Gastroesophageal sphincter (tissue), 4 donors: Measurements from ENCODE around the gene MOK. TPM values are rescaled to one million over a fixed set of nuclear protein-coding genes. Genes with fewer than 3 reads are reported as not detected.

Experiments used
- ATAC-seq: fragments of 150-250 bp; one replicate; pipeline ENCODE4 v1.9.1; 2016; ENCODE audit warnings: mild to moderate bottlenecking, moderate library complexity
- H3K27ac ChIP-seq, 4 donors: fragments of 200-600 bp; sonication (generic) in 3 of 4; 1 replicate in 3 of 4; 2 replicates in 1 of 4; pipeline ENCODE4 v1.5.1; 2016 to 2019
- H3K27me3 ChIP-seq: fragments of 200-600 bp; sonication (generic); one replicate; pipeline ENCODE4 v1.5.1; 2019
- H3K36me3 ChIP-seq, 2 donors: fragments of 200-600 bp; sonication (generic); one replicate each; pipeline ENCODE4 v1.5.1; 2019; ENCODE audit warnings: control low read depth in 1 of 2
- H3K4me1 ChIP-seq, 3 donors: fragments of 200-600 bp; sonication (generic); 1 replicate in 2 of 3; 2 replicates in 1 of 3; pipeline ENCODE4 v1.5.1; 2016 to 2019; ENCODE audit warnings: control low read depth in 2 of 3
- H3K4me3 ChIP-seq, 2 donors: fragments of 200-600 bp; sonication (generic); one replicate each; pipeline ENCODE4 v1.5.1; 2019; ENCODE audit warnings: mild to moderate bottlenecking in 1 of 2, moderate library complexity in 1 of 2
- H3K9me3 ChIP-seq, 3 donors: fragments of 200-600 bp; sonication (generic); one replicate each; pipeline ENCODE4 v1.5.1; 2017 to 2019; ENCODE audit warnings: control low read depth in 2 of 3
- EP300 ChIP-seq: sonication (generic); formaldehyde crosslinking; IDR thresholded peaks from one replicate; pipeline ENCODE4 v1.6.1; 2017; ENCODE audit warnings: antibody characterized with exemption, mild to moderate bottlenecking
- POLR2A ChIP-seq, 2 donors: fragments of 450-650 bp; IDR thresholded peaks; one replicate each; pipeline ENCODE4 v1.6.1; 2017; ENCODE audit warnings: antibody characterized with exemption in 2 of 2, mild to moderate bottlenecking in 2 of 2, moderate library complexity in 1 of 2
- POLR2AphosphoS5 ChIP-seq: sonication (generic); formaldehyde crosslinking; IDR thresholded peaks from one replicate; pipeline ENCODE4 v1.6.1; 2017; ENCODE audit warnings: antibody characterized with exemption
- WGBS, 2 donors: methylation state at CpG; one replicate each; pipeline ENCODE4 v1.1.5; 2018; ENCODE audit warnings: low coverage in 1 of 2; 5-methylcytosine and 5-hydroxymethylcytosine counted together
- total RNA-seq, 4 donors: library from RNA; depleted of rRNA; stranded (reverse); fragments of >200 nt; gene quantifications; one replicate each; pipeline ENCODE4 v1.1.0, GENCODE V29; 2016
- TF ChIP-seq, protein P1 (sequence below), 4 experiments: fragments of 200-600 bp in 2 of 4; fragments of 450-650 bp in 2 of 4; sonication (generic) in 1 of 4; IDR thresholded peaks; one replicate each; pipeline ENCODE4 v1.5.1; 2017 to 2019; ENCODE audit warnings: antibody characterized with exemption in 4 of 4, mild to moderate bottlenecking in 2 of 4, moderate library complexity in 2 of 4

The MOK gene
- total RNA-seq, 4 donors from 2014 or later = 10.6 to 15.4 (median 10.7) TPM

GRCh38 chr14:102318781-102319276, 13.9 kb upstream of the MOK start:
- peaks cover 2 to 67% (median 19%) of the 10 kb centered on the region in 3 donors for H3K4me1 ChIP-seq
- peak overlapping the region; percentile 66 to 98 (median 96) for H3K27ac ChIP-seq
- ATAC-seq = peak; percentile 6
- no peaks in the 10 kb centered on the region for H3K36me3 ChIP-seq
- no peaks in the 10 kb centered on the region for H3K27me3 ChIP-seq
- WGBS, 2 donors = 43 to 45% methylated on average over 4 to 7 of the region's 15 CpGs
- H3K9me3 ChIP-seq = no peaks in the 10 kb centered on the region
- peak overlapping the region; percentile 37 to 82 for H3K4me3 ChIP-seq
- TF ChIP-seq POLR2A (IDR thresholded peaks at IDR 0.05) = no peak
- TF ChIP-seq, protein P1, sequence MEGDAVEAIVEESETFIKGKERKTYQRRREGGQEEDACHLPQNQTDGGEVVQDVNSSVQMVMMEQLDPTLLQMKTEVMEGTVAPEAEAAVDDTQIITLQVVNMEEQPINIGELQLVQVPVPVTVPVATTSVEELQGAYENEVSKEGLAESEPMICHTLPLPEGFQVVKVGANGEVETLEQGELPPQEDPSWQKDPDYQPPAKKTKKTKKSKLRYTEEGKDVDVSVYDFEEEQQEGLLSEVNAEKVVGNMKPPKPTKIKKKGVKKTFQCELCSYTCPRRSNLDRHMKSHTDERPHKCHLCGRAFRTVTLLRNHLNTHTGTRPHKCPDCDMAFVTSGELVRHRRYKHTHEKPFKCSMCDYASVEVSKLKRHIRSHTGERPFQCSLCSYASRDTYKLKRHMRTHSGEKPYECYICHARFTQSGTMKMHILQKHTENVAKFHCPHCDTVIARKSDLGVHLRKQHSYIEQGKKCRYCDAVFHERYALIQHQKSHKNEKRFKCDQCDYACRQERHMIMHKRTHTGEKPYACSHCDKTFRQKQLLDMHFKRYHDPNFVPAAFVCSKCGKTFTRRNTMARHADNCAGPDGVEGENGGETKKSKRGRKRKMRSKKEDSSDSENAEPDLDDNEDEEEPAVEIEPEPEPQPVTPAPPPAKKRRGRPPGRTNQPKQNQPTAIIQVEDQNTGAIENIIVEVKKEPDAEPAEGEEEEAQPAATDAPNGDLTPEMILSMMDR (IDR thresholded peaks at IDR 0.05) = no peak
- no peak for TF ChIP-seq POLR2AphosphoS5
- no peak for TF ChIP-seq EP300

DNA sequence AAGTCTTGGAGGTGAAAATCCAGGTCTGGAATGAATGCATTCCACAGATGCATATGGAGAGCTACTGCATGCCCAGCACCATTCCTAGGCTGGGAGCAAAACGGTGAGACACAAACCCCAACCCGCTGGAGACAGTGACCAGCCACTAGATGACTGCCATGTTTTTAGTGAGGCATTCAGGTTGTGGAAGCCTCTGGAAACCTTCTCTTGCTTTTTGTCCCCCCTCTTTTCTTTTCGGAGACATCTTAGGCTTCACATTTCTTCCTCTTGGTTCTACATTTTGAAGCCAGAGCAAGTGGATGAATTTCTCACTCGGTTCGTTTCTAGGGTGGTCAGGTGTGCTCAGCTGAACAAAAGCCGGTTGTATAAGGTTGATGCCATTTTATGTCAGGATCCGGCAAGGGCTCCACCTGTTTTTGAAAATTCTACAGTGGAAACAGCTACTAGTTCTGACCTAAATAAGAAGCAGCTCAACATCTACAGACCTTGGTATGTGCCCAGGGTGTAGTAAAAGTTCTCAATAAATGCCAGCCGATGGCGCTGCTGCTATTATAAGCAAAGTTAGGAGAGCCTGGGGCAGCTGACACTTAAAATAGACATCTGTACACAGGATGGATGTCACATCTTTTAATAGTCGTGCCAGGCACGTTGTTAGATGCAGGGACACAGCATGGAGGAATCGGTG, 12.7 kb upstream of the MOK start:
- Histone ChIP-seq H3K4me1 (peaks cover 0 to 63% (median 13%) of the 10 kb centered on the region in 3 donors), H3K9me3 (no peaks in the 10 kb centered on the region), H3K27me3 (no peaks in the 10 kb centered on the region), H3K27ac (peak overlapping the region; percentile 70 to 97 (median 92)), H3K36me3 (no peaks in the 10 kb centered on the region), H3K4me3 (peak overlapping the region; percentile 36 to 56)
- TF ChIP-seq EP300 = no peak
- TF ChIP-seq POLR2AphosphoS5 = no peak
- TF ChIP-seq, protein P1 (IDR thresholded peaks at IDR 0.05) = no peak
- no peak for TF ChIP-seq POLR2A (IDR thresholded peaks at IDR 0.05)
- 47 to 65% methylated on average over 7 to 8 of the region's 12 CpGs for WGBS, 2 donors
- no peak for ATAC-seq

- WGBS, 2 donors = 0 to 5% methylated on average over 3 to 10 of the region's 54 CpGs
- H3K4me3 ChIP-seq = peak overlapping the region; percentile 36 to 56
- no peaks in the 10 kb centered on the region for H3K27me3 ChIP-seq
- peak; percentile 79 for ATAC-seq
- peaks cover 0 to 60% (median 13%) of the 10 kb centered on the region in 3 donors for H3K4me1 ChIP-seq
- TF ChIP-seq, protein P1 (IDR thresholded peaks at IDR 0.05) = peak; percentile 66 to 97 (median 90)
- TF ChIP-seq POLR2A (IDR thresholded peaks at IDR 0.05) (no peak), EP300 (no peak), POLR2AphosphoS5 (peak; percentile 11)
- peak overlapping the region; percentile 70 to 97 (median 92) for H3K27ac ChIP-seq
- no peaks in the 10 kb centered on the region for H3K36me3 ChIP-seq
- no peaks in the 10 kb centered on the region for H3K9me3 ChIP-seq
These were observed 12.0 kb upstream of the MOK start for GRCh38 chr14:102316743-102317563.

DNA sequence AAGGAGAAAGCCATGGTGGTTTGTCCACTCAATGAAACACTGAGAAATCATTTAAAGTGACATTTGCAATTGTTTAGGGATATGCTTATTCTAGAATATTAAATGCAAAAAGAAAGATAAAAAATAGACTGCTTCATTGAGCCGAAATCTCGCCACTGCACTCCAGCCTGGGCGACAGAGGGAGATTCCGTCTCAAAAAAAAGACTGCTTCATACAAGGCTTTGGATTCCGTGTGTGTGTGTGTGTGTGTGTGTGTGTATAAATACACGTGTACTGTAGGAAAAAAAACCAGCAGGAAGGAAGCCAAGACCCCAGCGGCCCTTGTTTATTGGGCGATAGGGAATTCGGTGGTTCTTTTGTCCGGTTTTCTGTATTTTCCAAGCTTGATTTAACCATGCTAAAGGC, 11.4 kb upstream of the MOK start:
- Histone ChIP-seq H3K4me1 (peaks cover 0 to 60% (median 13%) of the 10 kb centered on the region in 3 donors), H3K4me3 (peak overlapping the region; percentile 36 to 56), H3K27me3 (no peaks in the 10 kb centered on the region), H3K27ac (peak overlapping the region; percentile 64 to 97 (median 92)), H3K9me3 (no peaks in the 10 kb centered on the region), H3K36me3 (no peaks in the 10 kb centered on the region)
- 0% methylated on average over 6 to 10 of the region's 10 CpGs for WGBS, 2 donors
- no peak for TF ChIP-seq POLR2A (IDR thresholded peaks at IDR 0.05)
- TF ChIP-seq EP300 = no peak
- no peak for TF ChIP-seq POLR2AphosphoS5
- TF ChIP-seq, protein P1 (IDR thresholded peaks at IDR 0.05) = no peak
- no peak for ATAC-seq
